Activated naive CD8-positive, alpha-beta T cell treated with anti-CD3 and anti-CD28 coated beads for 36 hours (primary cell): ENCODE measurements around the gene DPEP1. TPM values are rescaled to one million over a fixed set of nuclear protein-coding genes. Genes with fewer than 3 reads are reported as not detected.

Source experiments
- total RNA-seq, 2 experiments: library from RNA; stranded (reverse); gene quantifications; one replicate each; pipeline ENCODE4 v1.2.3, GENCODE V29; 2021

Gene DPEP1
- total RNA-seq, 2 experiments from 2014 or later: 0.16 TPM; not detected in 1

Other genes with a start within 250 kb of the DPEP1 start
- 100 to 1,000 TPM; 129 to 142 TPM for gene ANKRD11, start 123.1 kb upstream of the DPEP1 start, total RNA-seq
- 10 to 100 TPM; 63.1 to 76.7 TPM for gene SPG7, start 105.2 kb upstream of the DPEP1 start, total RNA-seq
- 1,000 to 10,000 TPM; 2,814 to 2,845 TPM for gene RPL13, start 53.0 kb upstream of the DPEP1 start, total RNA-seq
- gene CPNE7, start 37.9 kb upstream of the DPEP1 start, total RNA-seq: 1 to 10 TPM; 5.7 to 6.0 TPM
- gene CHMP1A, start 44.1 kb downstream of the DPEP1 start, total RNA-seq: 10 to 100 TPM; 70.7 to 73.9 TPM
- gene SPATA33, start 44.2 kb downstream of the DPEP1 start, total RNA-seq: 10 to 100 TPM in 1 of 2 experiments, 1 to 10 TPM in 1; 7.0 to 10.2 TPM
- gene CDK10, start 73.0 kb downstream of the DPEP1 start, total RNA-seq: 10 to 100 TPM; 72.9 to 77.0 TPM
- gene SPATA2L, start 88.1 kb downstream of the DPEP1 start, total RNA-seq: 1 to 10 TPM; 3.2 to 3.3 TPM
- gene VPS9D1, start 107.3 kb downstream of the DPEP1 start, total RNA-seq: 1 to 10 TPM; 1.6 TPM
- 10 to 100 TPM; 24.7 to 24.9 TPM for gene ZNF276, start 107.9 kb downstream of the DPEP1 start, total RNA-seq
- gene FANCA, start 203.0 kb downstream of the DPEP1 start, total RNA-seq: 10 to 100 TPM; 79.7 to 88.2 TPM
- under 1 TPM; 0.14 to 0.52 TPM for gene SPIRE2, start 214.8 kb downstream of the DPEP1 start, total RNA-seq